ENCODE measurements around the gene GLTPD2. TPM values are rescaled to one million over a fixed set of nuclear protein-coding genes. Genes with fewer than 3 reads are reported as not detected.
A peak's percentile ranks its signal among the peaks of the same experiment; 100 is the strongest.

The GLTPD2 gene
- total RNA-seq, 2 experiments from 2014 or later, result not detected

GRCh38 chr17:4795168-4795567 is 6.4 kb downstream of the GLTPD2 start:
- Histone ChIP-seq H4K20me1 (ENCODE audit: insufficient read depth, low read length) (no peaks in the 10 kb centered on the region), H3K36me3 (ENCODE audit: insufficient read depth, low read length) (peaks cover 19% of the 10 kb centered on the region; the same call in 1 of the 2 replicates), H2AFZ (ENCODE audit: low read length) (peak overlapping the region; percentile 76), H3K9me3 (ENCODE audit: low read length) (no peaks in the 10 kb centered on the region; the same call in 1 of the 2 replicates), H3K27ac (ENCODE audit: low read depth, low read length, poor library complexity, severe bottlenecking) (no peak overlapping the region), H3K79me2 (ENCODE audit: insufficient read depth, low read depth, low read length) (peaks cover 16% of the 10 kb centered on the region; the same call in 1 of the 2 replicates), H3K9me2 (ENCODE audit: insufficient read depth, low read length) (no peaks in the 10 kb centered on the region), H3K4me1 (ENCODE audit: insufficient read depth, low read length, poor library complexity, severe bottlenecking) (peaks cover 13% of the 10 kb centered on the region), H3K4me2 (ENCODE audit: low read length) (no peak overlapping the region), H3K4me3 (ENCODE audit: low read depth, low read length, poor library complexity, severe bottlenecking) (peak overlapping the region; percentile 85)
- DNase-seq (ENCODE audit: low spot score), result no peak
- no TSS peak for BruUV-seq (replicated peaks)
- ChIA-PET CTCF (ENCODE audit: unreplicated experiment) (no interaction called here), POLR2A (no interaction called here)
- TF ChIP-seq CTCF (conservative IDR thresholded peaks at IDR 0.05; ENCODE audit: low read length), result no peak
- no peak for TF ChIP-seq EZH2phosphoT487 (IDR thresholded peaks at IDR 0.05; ENCODE audit: borderline replicate concordance, low read depth, low read length)
- intact Hi-C loops (cut with micrococcal nuclease; ENCODE audit: unreplicated experiment), result no loop called here

- no TSS peak for BruUV-seq (replicated peaks)
- no peak for DNase-seq (ENCODE audit: low spot score)
- Histone ChIP-seq H3K9me3 (ENCODE audit: low read length) (no peaks in the 10 kb centered on the region; the same call in 1 of the 2 replicates), H3K36me3 (ENCODE audit: insufficient read depth, low read length) (peaks cover 23% of the 10 kb centered on the region; the same call in 1 of the 2 replicates), H3K79me2 (ENCODE audit: insufficient read depth, low read depth, low read length) (peaks cover 16% of the 10 kb centered on the region; the same call in 1 of the 2 replicates), H2AFZ (ENCODE audit: low read length) (peak overlapping the region; percentile 76; the same call in 1 of the 2 replicates), H3K4me3 (ENCODE audit: low read depth, low read length, poor library complexity, severe bottlenecking) (peak overlapping the region; percentile 85), H3K4me2 (ENCODE audit: low read length) (peak overlapping the region; percentile 78), H3K9me2 (ENCODE audit: insufficient read depth, low read length) (no peaks in the 10 kb centered on the region), H3K27ac (ENCODE audit: low read depth, low read length, poor library complexity, severe bottlenecking) (peak overlapping the region; percentile 37), H4K20me1 (ENCODE audit: insufficient read depth, low read length) (no peaks in the 10 kb centered on the region), H3K4me1 (ENCODE audit: insufficient read depth, low read length, poor library complexity, severe bottlenecking) (peaks cover 6% of the 10 kb centered on the region)
- ChIA-PET POLR2A (interaction anchor here (0.7 kb wide), 1 partner anchor 674 kb away, joined by 5 read pairs; no protein-coding TSS in a partner anchor), CTCF (ENCODE audit: unreplicated experiment) (no interaction called here)
- no peak for TF ChIP-seq EZH2phosphoT487 (IDR thresholded peaks at IDR 0.05; ENCODE audit: borderline replicate concordance, low read depth, low read length)
- no peak for TF ChIP-seq CTCF (conservative IDR thresholded peaks at IDR 0.05; ENCODE audit: low read length)
- intact Hi-C loops (cut with micrococcal nuclease; ENCODE audit: unreplicated experiment), result loop anchor here (1.0 kb wide), 1 partner anchor 11 kb away; the partner anchor contains the start of gene PLD2
Measured at GRCh38 chr17:4796552-4796920, 7.8 kb downstream of the GLTPD2 start.

GRCh38 chr17:4800462-4801196 is 11.9 kb downstream of the GLTPD2 start:
- no peaks in the 10 kb centered on the region for H3K9me3 ChIP-seq (ENCODE audit: low read length)
- no peak overlapping the region for H3K4me2 ChIP-seq (ENCODE audit: low read length)
- ChIA-PET CTCF (ENCODE audit: unreplicated experiment) (no interaction called here), POLR2A (no interaction called here)
- no peak overlapping the region for H3K4me3 ChIP-seq (ENCODE audit: low read depth, low read length, poor library complexity, severe bottlenecking)
- H3K36me3 ChIP-seq (ENCODE audit: insufficient read depth, low read length), result peaks cover 23% of the 10 kb centered on the region; the same call in 1 of the 2 replicates
- H3K9me2 ChIP-seq (ENCODE audit: insufficient read depth, low read length), result no peaks in the 10 kb centered on the region
- H3K27ac ChIP-seq (ENCODE audit: low read depth, low read length, poor library complexity, severe bottlenecking), result no peak overlapping the region
- TF ChIP-seq EZH2phosphoT487 (IDR thresholded peaks at IDR 0.05; ENCODE audit: borderline replicate concordance, low read depth, low read length) (no peak), CTCF (conservative IDR thresholded peaks at IDR 0.05; ENCODE audit: low read length) (no peak)
- H3K4me1 ChIP-seq (ENCODE audit: insufficient read depth, low read length, poor library complexity, severe bottlenecking), result peaks cover 6% of the 10 kb centered on the region
- no peak overlapping the region for H2AFZ ChIP-seq (ENCODE audit: low read length)
- intact Hi-C loops (cut with micrococcal nuclease; ENCODE audit: unreplicated experiment), result no loop called here
- DNase-seq (ENCODE audit: low spot score), result no peak
- H4K20me1 ChIP-seq (ENCODE audit: insufficient read depth, low read length), result no peaks in the 10 kb centered on the region
- peaks cover 16% of the 10 kb centered on the region; the same call in 1 of the 2 replicates for H3K79me2 ChIP-seq (ENCODE audit: insufficient read depth, low read depth, low read length)
- no TSS peak for BruUV-seq (replicated peaks)

Measured in OCI-LY7 (cell line).